ENCODE data around the gene LRIG1. TPM values are rescaled to one million over a fixed set of nuclear protein-coding genes. Genes with fewer than 3 reads are reported as not detected.
A peak's percentile ranks its signal among the peaks of the same experiment; 100 is the strongest.

The LRIG1 gene
- total and polyA plus RNA-seq, 5 donors from 2014 or later, result 46.7 to 81.3 (median 67.3) TPM

- Mint-ChIP-seq H3K9me3 (peaks cover 0 to 3% (median 0%) of the 10 kb centered on the region in 7 donors), H3K27ac (peak overlapping the region in 1 of 3 donors; percentile 83), H3K4me3 (peak overlapping the region; percentile 22 to 74 (median 38)), H3K36me3 (peaks cover 11% of the 10 kb centered on the region), H3K4me1 (peaks cover 41 to 80% (median 70%) of the 10 kb centered on the region in 4 donors), H3K27me3 (no peaks in the 10 kb centered on the region)
- H3K9me3 ChIP-seq (ENCODE audit: control insufficient read depth in 2 of 2, low read length in 2 of 2), result no peaks in the 10 kb centered on the region
- H3K27ac ChIP-seq (ENCODE audit: insufficient read depth, low read length, poor library complexity, severe bottlenecking), result no peak overlapping the region
- no peak overlapping the region for H3K4me3 ChIP-seq (ENCODE audit: low read depth, low read length)
- DNase-seq (no peak), ATAC-seq (ENCODE audit: low read depth in 2 of 2) (no peak)
- H3K36me3 ChIP-seq (ENCODE audit: control insufficient read depth, insufficient read depth, low read length), result no peaks in the 10 kb centered on the region
- no peaks in the 10 kb centered on the region for H3K27me3 ChIP-seq (ENCODE audit: control insufficient read depth, insufficient read depth, low read length)
- peaks cover 92% of the 10 kb centered on the region for H3K4me1 ChIP-seq (ENCODE audit: control insufficient read depth, insufficient read depth, low read length, poor library complexity, severe bottlenecking)
Measured at GRCh38 chr3:66486202-66486601, 14.6 kb downstream of the LRIG1 start.

DNA sequence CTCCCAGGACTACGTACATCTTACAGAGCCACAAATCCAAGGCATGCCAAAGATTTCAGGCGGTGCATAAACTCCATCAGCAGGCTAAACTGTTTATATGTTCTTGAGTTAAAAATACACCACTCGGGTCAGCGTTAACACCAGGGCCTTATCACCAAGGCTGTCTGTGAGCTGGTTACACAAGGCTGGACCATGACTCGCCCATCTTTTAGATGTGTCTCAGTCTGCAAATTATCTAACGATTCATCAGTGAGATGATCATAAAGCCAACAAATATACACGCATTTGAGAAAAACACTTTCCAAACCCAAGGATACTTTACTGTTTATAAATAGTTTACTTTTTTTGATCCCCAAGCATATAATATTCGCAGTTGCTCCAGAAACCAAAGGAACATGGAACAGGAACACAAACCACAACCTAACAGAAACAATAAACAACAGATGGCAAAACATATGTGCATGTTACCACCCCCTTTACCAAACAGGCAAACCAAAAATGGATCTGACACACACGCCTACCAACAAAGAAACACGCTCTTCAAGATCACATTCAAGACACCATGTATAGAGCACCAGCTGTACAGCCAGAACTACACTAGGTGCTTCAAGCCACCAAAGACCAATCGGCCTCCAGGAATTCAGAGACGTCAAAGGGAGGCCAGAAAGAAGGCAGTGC, 15.4 kb downstream of the LRIG1 start:
- ATAC-seq (ENCODE audit: low read depth in 2 of 2) (no peak), DNase-seq (no peak)
- H3K27ac Mint-ChIP-seq, result peak overlapping the region in 2 of 3 donors; percentile 22 to 83
- H3K4me3 Mint-ChIP-seq, result peak overlapping the region in 3 of 4 donors; percentile 46 to 74 (median 61)
- H3K27me3 Mint-ChIP-seq, result no peaks in the 10 kb centered on the region
- H3K4me1 Mint-ChIP-seq, result peaks cover 41 to 74% (median 69%) of the 10 kb centered on the region in 4 donors
- Histone ChIP-seq H3K36me3 (ENCODE audit: control insufficient read depth, insufficient read depth, low read length) (no peaks in the 10 kb centered on the region), H3K4me3 (ENCODE audit: low read depth, low read length) (no peak overlapping the region), H3K9me3 (ENCODE audit: control insufficient read depth in 2 of 2, low read length in 2 of 2) (no peaks in the 10 kb centered on the region), H3K27ac (ENCODE audit: insufficient read depth, low read length, poor library complexity, severe bottlenecking) (no peak overlapping the region), H3K4me1 (ENCODE audit: control insufficient read depth, insufficient read depth, low read length, poor library complexity, severe bottlenecking) (peaks cover 92% of the 10 kb centered on the region), H3K27me3 (ENCODE audit: control insufficient read depth, insufficient read depth, low read length) (no peaks in the 10 kb centered on the region)
- H3K9me3 Mint-ChIP-seq, result peaks cover 0 to 3% (median 0%) of the 10 kb centered on the region in 7 donors
- H3K36me3 Mint-ChIP-seq, result peaks cover 11% of the 10 kb centered on the region

- DNase-seq (no peak), ATAC-seq (ENCODE audit: low read depth in 2 of 2) (no peak)
- H3K9me3 ChIP-seq (ENCODE audit: control insufficient read depth in 2 of 2, low read length in 2 of 2), result peaks cover 0 to 3% of the 10 kb centered on the region in 2 experiments
- Mint-ChIP-seq H3K9me3 (peaks cover 0 to 3% (median 0%) of the 10 kb centered on the region in 7 donors), H3K4me3 (peak overlapping the region; percentile 35 to 75 (median 64)), H3K27ac (peak overlapping the region; percentile 21 to 91 (median 84)), H3K27me3 (no peaks in the 10 kb centered on the region), H3K4me1 (peaks cover 34 to 74% (median 57%) of the 10 kb centered on the region in 4 donors), H3K36me3 (peaks cover 15% of the 10 kb centered on the region)
- H3K36me3 ChIP-seq (ENCODE audit: control insufficient read depth, insufficient read depth, low read length), result no peaks in the 10 kb centered on the region
- H3K4me3 ChIP-seq (ENCODE audit: low read depth, low read length), result peak overlapping the region; percentile 54
- H3K27ac ChIP-seq (ENCODE audit: insufficient read depth, low read length, poor library complexity, severe bottlenecking), result no peak overlapping the region
- H3K27me3 ChIP-seq (ENCODE audit: control insufficient read depth, insufficient read depth, low read length), result no peaks in the 10 kb centered on the region
- peaks cover 91% of the 10 kb centered on the region for H3K4me1 ChIP-seq (ENCODE audit: control insufficient read depth, insufficient read depth, low read length, poor library complexity, severe bottlenecking)
Measured at GRCh38 chr3:66484106-66484844, 16.5 kb downstream of the LRIG1 start.

GRCh38 chr3:66483409-66483906, 17.4 kb downstream of the LRIG1 start:
- H3K36me3 Mint-ChIP-seq, result peaks cover 22% of the 10 kb centered on the region
- peaks cover 0 to 3% (median 0%) of the 10 kb centered on the region in 7 donors for H3K9me3 Mint-ChIP-seq
- DNase-seq (no peak), ATAC-seq (ENCODE audit: low read depth in 2 of 2) (peak; percentile 48 to 52)
- Histone ChIP-seq H3K36me3 (ENCODE audit: control insufficient read depth, insufficient read depth, low read length) (no peaks in the 10 kb centered on the region), H3K27ac (ENCODE audit: insufficient read depth, low read length, poor library complexity, severe bottlenecking) (no peak overlapping the region), H3K27me3 (ENCODE audit: control insufficient read depth, insufficient read depth, low read length) (no peaks in the 10 kb centered on the region), H3K4me1 (ENCODE audit: control insufficient read depth, insufficient read depth, low read length, poor library complexity, severe bottlenecking) (peaks cover 91% of the 10 kb centered on the region), H3K4me3 (ENCODE audit: low read depth, low read length) (peak overlapping the region; percentile 54), H3K9me3 (ENCODE audit: control insufficient read depth in 2 of 2, low read length in 2 of 2) (peaks cover 0 to 3% of the 10 kb centered on the region in 2 experiments)
- H3K27me3 Mint-ChIP-seq, result no peaks in the 10 kb centered on the region
- peak overlapping the region; percentile 59 to 92 (median 72) for H3K4me3 Mint-ChIP-seq
- peak overlapping the region; percentile 80 to 91 (median 84) for H3K27ac Mint-ChIP-seq
- H3K4me1 Mint-ChIP-seq, result peaks cover 38 to 79% (median 49%) of the 10 kb centered on the region in 4 donors

- peak overlapping the region; percentile 52 for H3K4me3 ChIP-seq (ENCODE audit: low read depth, low read length)
- Mint-ChIP-seq H3K9me3 (peaks cover 0 to 3% (median 0%) of the 10 kb centered on the region in 7 donors), H3K4me3 (peak overlapping the region; percentile 59 to 92 (median 72)), H3K27ac (peak overlapping the region; percentile 80 to 91 (median 84)), H3K36me3 (peaks cover 22% of the 10 kb centered on the region), H3K4me1 (peaks cover 38 to 81% (median 47%) of the 10 kb centered on the region in 4 donors), H3K27me3 (no peaks in the 10 kb centered on the region)
- no peak overlapping the region for H3K27ac ChIP-seq (ENCODE audit: insufficient read depth, low read length, poor library complexity, severe bottlenecking)
- H3K4me1 ChIP-seq (ENCODE audit: control insufficient read depth, insufficient read depth, low read length, poor library complexity, severe bottlenecking), result peaks cover 91% of the 10 kb centered on the region
- DNase-seq (no peak), ATAC-seq (ENCODE audit: low read depth in 2 of 2) (no peak)
- H3K36me3 ChIP-seq (ENCODE audit: control insufficient read depth, insufficient read depth, low read length), result no peaks in the 10 kb centered on the region
- H3K27me3 ChIP-seq (ENCODE audit: control insufficient read depth, insufficient read depth, low read length), result no peaks in the 10 kb centered on the region
- H3K9me3 ChIP-seq (ENCODE audit: control insufficient read depth in 2 of 2, low read length in 2 of 2), result peaks cover 0 to 3% of the 10 kb centered on the region in 2 experiments
Measured at GRCh38 chr3:66483006-66483405, 17.8 kb downstream of the LRIG1 start.

DNA sequence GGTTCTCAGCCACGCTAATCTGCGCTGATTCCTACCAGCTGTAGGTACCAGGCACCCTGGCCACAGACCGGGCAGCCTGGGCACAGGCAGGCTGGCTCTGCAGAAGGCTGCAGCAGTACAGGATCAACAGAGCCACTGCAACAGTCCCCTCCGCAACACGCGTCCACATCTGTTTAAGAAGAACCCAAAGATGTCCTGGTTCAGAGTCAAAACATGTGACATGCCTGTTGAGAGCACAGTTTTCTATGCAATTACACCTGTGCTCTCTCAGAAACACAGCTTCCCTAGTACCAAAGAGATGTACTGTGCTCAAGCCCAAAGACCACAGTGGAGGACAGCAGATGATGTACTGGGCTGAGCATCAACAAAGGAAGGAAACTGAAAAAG, 18.8 kb downstream of the LRIG1 start:
- DNase-seq (no peak), ATAC-seq (ENCODE audit: low read depth in 2 of 2) (no peak)
- peaks cover 22% of the 10 kb centered on the region for H3K36me3 Mint-ChIP-seq
- Histone ChIP-seq H3K27ac (ENCODE audit: insufficient read depth, low read length, poor library complexity, severe bottlenecking) (peak overlapping the region; percentile 52), H3K4me1 (ENCODE audit: control insufficient read depth, insufficient read depth, low read length, poor library complexity, severe bottlenecking) (peaks cover 88% of the 10 kb centered on the region), H3K36me3 (ENCODE audit: control insufficient read depth, insufficient read depth, low read length) (no peaks in the 10 kb centered on the region), H3K9me3 (ENCODE audit: control insufficient read depth in 2 of 2, low read length in 2 of 2) (peaks cover 0 to 3% of the 10 kb centered on the region in 2 experiments), H3K27me3 (ENCODE audit: control insufficient read depth, insufficient read depth, low read length) (no peaks in the 10 kb centered on the region), H3K4me3 (ENCODE audit: low read depth, low read length) (peak overlapping the region; percentile 73)
- peaks cover 34 to 82% (median 39%) of the 10 kb centered on the region in 4 donors for H3K4me1 Mint-ChIP-seq
- H3K27me3 Mint-ChIP-seq, result no peaks in the 10 kb centered on the region
- H3K9me3 Mint-ChIP-seq, result peaks cover 0 to 3% (median 0%) of the 10 kb centered on the region in 7 donors
- H3K4me3 Mint-ChIP-seq, result peak overlapping the region; percentile 46 to 85 (median 77)
- H3K27ac Mint-ChIP-seq, result peak overlapping the region; percentile 70 to 97 (median 84)

DNA sequence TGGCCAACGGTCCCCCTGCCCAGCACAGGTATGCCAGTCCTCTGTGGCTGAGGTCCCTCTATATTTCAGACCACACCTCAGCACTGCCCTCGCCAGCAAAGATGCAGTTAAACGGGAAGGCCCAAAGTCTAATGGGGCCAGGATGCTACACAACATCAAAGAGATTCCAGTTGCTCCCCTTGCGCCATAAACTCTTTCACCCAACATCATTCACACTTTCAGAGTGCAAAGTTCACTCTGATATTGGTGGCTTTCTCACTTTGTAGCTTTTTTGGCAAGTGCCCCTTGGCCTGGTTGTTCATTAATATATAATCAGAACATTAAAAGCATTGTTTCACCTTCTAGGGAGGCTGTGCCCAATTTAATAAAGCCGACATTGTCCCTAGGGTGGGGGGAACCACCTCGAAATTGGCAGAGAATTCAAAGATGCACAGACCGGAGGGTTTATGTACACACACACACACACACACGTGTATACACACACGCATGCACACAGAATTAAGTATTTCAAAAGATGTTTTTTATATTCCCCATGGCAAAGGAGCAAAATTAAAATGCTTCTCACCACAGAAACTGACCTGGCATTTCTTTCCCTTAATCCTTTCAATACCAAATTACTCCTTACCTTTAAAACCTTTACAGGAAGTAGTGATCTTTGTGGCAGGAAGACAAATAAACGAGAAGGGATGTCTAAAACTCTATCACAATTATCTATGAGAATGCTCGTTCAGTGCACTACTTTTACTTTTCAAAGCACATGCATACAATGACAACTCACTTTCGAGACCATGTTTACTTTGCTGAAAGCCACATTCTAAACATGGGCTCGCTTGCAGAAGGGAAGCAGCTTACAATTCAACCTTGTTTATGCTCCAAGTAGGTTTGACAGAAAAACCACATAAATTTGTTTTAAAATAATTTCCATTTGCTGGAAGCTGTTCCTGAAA, 19.5 kb downstream of the LRIG1 start:
- H3K27me3 ChIP-seq (ENCODE audit: control insufficient read depth, insufficient read depth, low read length), result no peaks in the 10 kb centered on the region
- H3K9me3 Mint-ChIP-seq, result peaks cover 0 to 3% (median 0%) of the 10 kb centered on the region in 7 donors
- no peaks in the 10 kb centered on the region for H3K36me3 ChIP-seq (ENCODE audit: control insufficient read depth, insufficient read depth, low read length)
- H3K36me3 Mint-ChIP-seq, result peaks cover 22% of the 10 kb centered on the region
- DNase-seq, result peak in 1 of 3 donors; percentile 70
- peak overlapping the region; percentile 52 for H3K27ac ChIP-seq (ENCODE audit: insufficient read depth, low read length, poor library complexity, severe bottlenecking)
- peak; percentile 26 to 35 for ATAC-seq (ENCODE audit: low read depth in 2 of 2)
- peak overlapping the region; percentile 73 for H3K4me3 ChIP-seq (ENCODE audit: low read depth, low read length)
- H3K9me3 ChIP-seq (ENCODE audit: control insufficient read depth in 2 of 2, low read length in 2 of 2), result peaks cover 0 to 3% of the 10 kb centered on the region in 2 experiments
- no peaks in the 10 kb centered on the region for H3K27me3 Mint-ChIP-seq
- H3K4me1 Mint-ChIP-seq, result peaks cover 30 to 76% (median 35%) of the 10 kb centered on the region in 4 donors
- peak overlapping the region; percentile 46 to 85 (median 77) for H3K4me3 Mint-ChIP-seq
- peaks cover 91% of the 10 kb centered on the region for H3K4me1 ChIP-seq (ENCODE audit: control insufficient read depth, insufficient read depth, low read length, poor library complexity, severe bottlenecking)
- peak overlapping the region; percentile 70 to 97 (median 84) for H3K27ac Mint-ChIP-seq

Data from CD4-positive, CD25-positive, alpha-beta regulatory T cell (primary cell).